Prostate gland (tissue), 2 donors: ENCODE results near the gene MAGI2.

ENCODE experiments used
- CTCF ChIP-seq, 4 experiments: fragments of 200-600 bp in 2 of 4; fragments of 450-650 bp in 2 of 4; sonication (generic) in 2 of 4; IDR thresholded peaks; 1 replicate in 3 of 4; 2 replicates in 1 of 4; pipeline ENCODE4 v1.5.1; 2016 to 2019; ENCODE audit warnings: antibody characterized with exemption in 4 of 4, mild to moderate bottlenecking in 2 of 4, moderate library complexity in 2 of 4
- POLR2A ChIP-seq: fragments of 450-650 bp; IDR thresholded peaks from one replicate; pipeline ENCODE4 v1.6.1; 2016; ENCODE audit warnings: antibody characterized with exemption, mild to moderate bottlenecking
- POLR2AphosphoS5 ChIP-seq: sonication (generic); formaldehyde crosslinking; IDR thresholded peaks from one replicate; pipeline ENCODE4 v1.6.1; 2017; ENCODE audit warnings: antibody characterized with exemption

- TF ChIP-seq CTCF (IDR thresholded peaks at IDR 0.05) (no peak), POLR2A (no peak), POLR2AphosphoS5 (no peak)
Measured at GRCh38 chr7:79494046-79494445, 40.6 kb upstream of the MAGI2 start.
